Hepatocyte (in vitro differentiated cells): ENCODE data around the gene TRAPPC3. TPM values are rescaled to one million over a fixed set of nuclear protein-coding genes. Genes with fewer than 3 reads are reported as not detected.
A peak's percentile ranks its signal among the peaks of the same experiment; 100 is the strongest.

ENCODE experiments used
- DNase-seq: peaks from one replicate; pipeline ENCODE4 v3.0.0-alpha.2; 2016; ENCODE audit warnings: low spot score
- H2AFZ ChIP-seq: fragments of 200-600 bp; sonication (generic); 2 replicates; pipeline ENCODE4 v1.6.0; 2016; ENCODE audit warnings: antibody characterized with exemption, mild to moderate bottlenecking
- H3K27ac ChIP-seq: fragments of 200-600 bp; sonication (generic); 2 replicates; pipeline ENCODE4 v1.5.1; 2016; ENCODE audit warnings: mild to moderate bottlenecking
- H3K27me3 ChIP-seq: fragments of 200-600 bp; sonication (generic); 2 replicates; pipeline ENCODE4 v1.6.1; 2016
- H3K36me3 ChIP-seq: fragments of 200-600 bp; sonication (generic); replicated peaks from 2 replicates; pipeline ENCODE4 v1.5.1; 2016; ENCODE audit warnings: low read depth; ENCODE audit not compliant: insufficient read depth
- H3K4me1 ChIP-seq: fragments of 200-600 bp; sonication (generic); 2 replicates; pipeline ENCODE4 v1.5.1; 2016; ENCODE audit warnings: mild to moderate bottlenecking, moderate library complexity; ENCODE audit not compliant: insufficient read depth
- H3K4me2 ChIP-seq: fragments of 200-600 bp; sonication (generic); 2 replicates; pipeline ENCODE4 v1.6.0; 2016
- H3K4me3 ChIP-seq: fragments of 200-600 bp; sonication (generic); 2 replicates; pipeline ENCODE4 v1.5.1; 2016; ENCODE audit warnings: mild to moderate bottlenecking
- H3K79me2 ChIP-seq: fragments of 200-600 bp; sonication (generic); 2 replicates; pipeline ENCODE4 v1.6.0; 2017; ENCODE audit warnings: mild to moderate bottlenecking
- H3K9me2 ChIP-seq: fragments of 200-600 bp; sonication (generic); replicated peaks from 2 replicates; pipeline ENCODE4 v1.6.0; 2017; ENCODE audit warnings: mild to moderate bottlenecking; ENCODE audit not compliant: insufficient read depth
- H3K9me3 ChIP-seq: fragments of 200-600 bp; sonication (generic); 2 replicates; pipeline ENCODE4 v1.5.1; 2016; ENCODE audit warnings: low read depth, mild to moderate bottlenecking
- H4K20me1 ChIP-seq: fragments of 200-600 bp; sonication (generic); 2 replicates; pipeline ENCODE4 v1.6.0; 2016; ENCODE audit warnings: mild to moderate bottlenecking; ENCODE audit not compliant: insufficient read depth, poor library complexity, severe bottlenecking
- EZH2 ChIP-seq: fragments of 200-600 bp; sonication (generic); IDR thresholded peaks from 2 replicates; pipeline ENCODE4 v1.6.1; 2016; ENCODE audit warnings: antibody characterized with exemption, mild to moderate bottlenecking, borderline replicate concordance
- EZH2phosphoT487 ChIP-seq: fragments of 200-600 bp; sonication (generic); IDR thresholded peaks from one replicate; pipeline ENCODE4 v1.6.1; 2018; ENCODE audit warnings: antibody characterized with exemption, mild to moderate bottlenecking, low read depth, moderate library complexity; ENCODE audit not compliant: unreplicated experiment, severe bottlenecking
- WGBS: methylation state at CpG from one replicate; pipeline ENCODE4 v1.1.6; 2016; ENCODE audit warnings: low lambda C conversion rate; ENCODE audit errors: missing lambda C conversion rate; 5-methylcytosine and 5-hydroxymethylcytosine counted together
- polyA plus RNA-seq: library from polyadenylated mRNA; unstranded; fragments of >200 nt; fragmentation: Nextera tagmentation; extraction: Ambion mirVana; gene quantifications from 2 replicates; pipeline ENCODE4 v1.2.1, GENCODE V29; 2016
- total RNA-seq: library from RNA; depleted of rRNA; stranded (reverse); fragments of >200 nt; gene quantifications from 2 replicates; pipeline ENCODE4 v1.2.3, GENCODE V29; 2014
- TF ChIP-seq, protein P1 (sequence below): fragments of 200-600 bp; sonication (generic); IDR thresholded peaks from 2 replicates; pipeline ENCODE4 v1.5.1; 2016; ENCODE audit warnings: antibody characterized with exemption, mild to moderate bottlenecking; ENCODE audit not compliant: poor library complexity

The TRAPPC3 gene
- total and polyA plus RNA-seq, 2 experiments from 2014 or later: 128 to 131 TPM

DNA sequence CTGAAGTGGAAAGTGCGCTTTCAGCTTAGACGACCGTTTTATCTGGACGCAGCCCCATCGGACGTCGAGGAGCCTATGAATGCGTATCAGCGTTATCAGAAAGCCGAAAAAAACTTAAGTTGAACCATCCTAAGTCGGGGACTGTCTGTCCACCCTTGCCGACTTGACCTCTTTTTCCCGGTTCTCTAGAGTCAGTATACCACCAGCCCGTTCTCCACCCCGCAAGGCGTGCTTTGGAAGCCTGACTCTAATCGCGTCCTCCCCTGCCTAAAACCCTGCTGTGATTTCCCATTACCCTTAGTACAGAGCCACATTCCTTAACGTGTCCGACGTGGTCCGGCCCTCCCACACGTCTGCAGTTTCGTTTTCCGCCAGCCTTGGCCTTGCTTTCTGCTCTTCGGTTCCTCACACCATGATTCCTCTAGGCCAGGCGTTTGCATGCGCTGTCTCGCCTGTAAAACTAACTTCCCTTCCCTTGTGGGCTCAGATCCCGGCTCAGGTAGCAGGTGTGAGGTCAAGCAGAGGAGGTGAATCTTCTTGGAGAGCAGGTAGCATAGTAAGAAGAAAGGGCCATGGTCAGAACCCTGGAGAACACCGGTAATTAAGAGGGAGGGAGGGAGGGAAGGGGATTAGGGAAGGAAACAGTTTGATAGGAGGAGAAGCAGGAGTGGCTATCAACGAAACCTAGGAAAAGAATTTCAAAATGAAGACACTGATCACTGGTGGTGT, 59.7 kb downstream of the TRAPPC3 start:
- Histone ChIP-seq H3K79me2 (peaks cover 27% of the 10 kb centered on the region), H3K4me2 (peak overlapping the region; percentile 99), H3K4me1 (peaks cover 16% of the 10 kb centered on the region), H3K36me3 (no peaks in the 10 kb centered on the region), H3K9me2 (no peaks in the 10 kb centered on the region), H3K27ac (peak overlapping the region; percentile 96), H2AFZ (peak overlapping the region; percentile 87), H3K4me3 (peak overlapping the region; percentile 85), H3K27me3 (no peaks in the 10 kb centered on the region), H3K9me3 (no peaks in the 10 kb centered on the region), H4K20me1 (peaks cover 3% of the 10 kb centered on the region)
- peak; percentile 59 for DNase-seq
- no peak for TF ChIP-seq EZH2
- no peak for TF ChIP-seq EZH2phosphoT487
- TF ChIP-seq, protein P1, sequence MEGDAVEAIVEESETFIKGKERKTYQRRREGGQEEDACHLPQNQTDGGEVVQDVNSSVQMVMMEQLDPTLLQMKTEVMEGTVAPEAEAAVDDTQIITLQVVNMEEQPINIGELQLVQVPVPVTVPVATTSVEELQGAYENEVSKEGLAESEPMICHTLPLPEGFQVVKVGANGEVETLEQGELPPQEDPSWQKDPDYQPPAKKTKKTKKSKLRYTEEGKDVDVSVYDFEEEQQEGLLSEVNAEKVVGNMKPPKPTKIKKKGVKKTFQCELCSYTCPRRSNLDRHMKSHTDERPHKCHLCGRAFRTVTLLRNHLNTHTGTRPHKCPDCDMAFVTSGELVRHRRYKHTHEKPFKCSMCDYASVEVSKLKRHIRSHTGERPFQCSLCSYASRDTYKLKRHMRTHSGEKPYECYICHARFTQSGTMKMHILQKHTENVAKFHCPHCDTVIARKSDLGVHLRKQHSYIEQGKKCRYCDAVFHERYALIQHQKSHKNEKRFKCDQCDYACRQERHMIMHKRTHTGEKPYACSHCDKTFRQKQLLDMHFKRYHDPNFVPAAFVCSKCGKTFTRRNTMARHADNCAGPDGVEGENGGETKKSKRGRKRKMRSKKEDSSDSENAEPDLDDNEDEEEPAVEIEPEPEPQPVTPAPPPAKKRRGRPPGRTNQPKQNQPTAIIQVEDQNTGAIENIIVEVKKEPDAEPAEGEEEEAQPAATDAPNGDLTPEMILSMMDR: no peak
- WGBS: 12% methylated on average over 32 of the region's 32 CpGs

DNA sequence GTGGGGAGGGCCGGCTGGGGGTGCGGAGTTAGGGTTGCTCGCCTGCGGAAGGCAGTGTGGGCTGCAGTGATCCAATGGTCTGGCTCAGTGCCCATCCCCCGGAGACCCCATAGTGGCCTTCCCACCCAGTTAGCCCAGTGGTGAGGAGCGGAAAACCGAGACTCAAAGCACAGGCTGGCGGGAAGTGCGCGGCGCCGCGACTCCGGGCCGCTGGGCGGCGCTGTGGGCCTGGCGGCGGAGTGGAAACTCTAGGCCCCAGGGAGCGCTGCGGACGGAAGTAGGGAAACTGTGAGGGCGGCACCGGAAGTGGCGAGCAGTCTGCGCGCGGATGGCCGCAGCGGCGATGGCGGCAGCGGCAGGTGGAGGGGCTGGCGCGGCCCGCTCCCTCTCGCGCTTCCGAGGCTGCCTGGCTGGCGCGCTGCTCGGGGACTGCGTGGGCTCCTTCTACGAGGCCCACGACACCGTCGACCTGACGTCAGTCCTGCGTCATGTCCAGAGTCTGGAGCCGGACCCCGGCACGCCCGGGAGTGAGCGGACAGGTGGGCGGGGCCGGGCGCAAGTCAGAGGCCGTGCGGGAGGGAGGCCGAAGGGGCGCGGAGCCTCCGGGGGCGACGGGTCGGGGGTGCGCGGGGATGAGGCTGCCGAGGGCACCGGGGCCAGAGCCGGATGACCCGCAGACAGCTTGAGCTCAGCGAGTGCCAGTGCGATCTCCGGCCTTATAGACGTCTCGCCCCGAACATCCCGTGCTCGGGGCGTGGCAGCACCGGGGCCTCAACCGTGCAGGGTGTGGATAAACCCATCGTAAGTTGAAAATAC, 60.5 kb downstream of the TRAPPC3 start, which contains the start of gene ADPRS:
Gene ADPRS (plus strand): TSS at position 316 of the 816 bp plus-strand sequence. CDS start 13 bp downstream, at position 329.
- Histone ChIP-seq H3K27ac (peak within 1 kb of the TSS; percentile 96), H4K20me1 (peaks cover 3% of the 10 kb centered on the region), H3K9me2 (no peaks in the 10 kb centered on the region), H3K4me1 (peaks cover 19% of the 10 kb centered on the region), H3K27me3 (no peaks in the 10 kb centered on the region), H3K79me2 (peaks cover 27% of the 10 kb centered on the region), H3K9me3 (no peaks in the 10 kb centered on the region), H3K4me2 (peak within 1 kb of the TSS; percentile 99), H3K36me3 (no peaks in the 10 kb centered on the region), H2AFZ (peak within 1 kb of the TSS; percentile 99), H3K4me3 (peak within 1 kb of the TSS; percentile 85)
- TF ChIP-seq EZH2 (no peak), EZH2phosphoT487 (no peak)
- TF ChIP-seq, protein P1: peak; percentile 99
- DNase-seq: peak; percentile 95
- 2% methylated on average over 65 of the region's 84 CpGs for WGBS

GRCh38 chr1:36088265-36088576, 61.1 kb downstream of the TRAPPC3 start:
- peak overlapping the region; percentile 53 for H3K27ac ChIP-seq
- TF ChIP-seq EZH2phosphoT487: no peak
- TF ChIP-seq, protein P1: no peak
- no peak for TF ChIP-seq EZH2
- H3K4me3 ChIP-seq: peak overlapping the region; percentile 25
- H3K36me3 ChIP-seq: no peaks in the 10 kb centered on the region
- H3K9me3 ChIP-seq: no peaks in the 10 kb centered on the region
- WGBS: 31% methylated on average over 3 of the region's 8 CpGs
- no peaks in the 10 kb centered on the region for H3K27me3 ChIP-seq
- peak overlapping the region; percentile 93 for H3K4me2 ChIP-seq
- peaks cover 19% of the 10 kb centered on the region for H3K4me1 ChIP-seq
- H4K20me1 ChIP-seq: peaks cover 3% of the 10 kb centered on the region
- H2AFZ ChIP-seq: peak overlapping the region; percentile 99
- peaks cover 27% of the 10 kb centered on the region for H3K79me2 ChIP-seq
- no peaks in the 10 kb centered on the region for H3K9me2 ChIP-seq
- DNase-seq: no peak
